Measurements from ENCODE around the gene XRN2.

XRN2 gene

GRCh38 chr20:21437248-21437647 is 134.1 kb downstream of the XRN2 start:
- H3K27me3 ChIP-seq = no peaks in the 10 kb centered on the region
- H3K36me3 ChIP-seq = no peaks in the 10 kb centered on the region
- H4K20me1 ChIP-seq = no peaks in the 10 kb centered on the region
- no peak overlapping the region for H3K4me2 ChIP-seq
- H3K9ac ChIP-seq = no peak overlapping the region
- H3K27ac ChIP-seq = no peak overlapping the region
- TF ChIP-seq Cebpa-rat (IDR thresholded peaks at IDR 0.05) = no peak
- no peak overlapping the region for H3K4me3 ChIP-seq
- H3K4me1 ChIP-seq = no peaks in the 10 kb centered on the region
- H3K9me3 ChIP-seq = no peaks in the 10 kb centered on the region

DNA sequence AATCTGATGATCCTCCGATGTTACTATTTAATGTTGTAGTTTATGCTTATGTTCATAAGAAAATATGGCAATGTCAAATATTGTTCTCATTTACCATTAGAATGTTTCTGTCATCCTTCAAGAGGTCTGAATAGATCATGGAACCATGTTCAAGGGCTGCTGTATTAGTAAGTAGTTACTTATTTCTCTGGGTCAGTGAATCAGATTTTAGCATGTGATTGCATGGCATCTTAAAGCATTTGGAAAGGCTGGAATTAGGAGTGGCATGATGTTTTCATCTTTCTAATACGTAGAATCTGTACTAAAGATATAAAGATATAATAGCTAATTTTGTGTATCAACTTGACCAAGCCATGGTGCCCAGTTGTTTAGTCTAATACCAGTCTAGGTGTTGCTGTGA is 134.7 kb downstream of the XRN2 start:
- H4K20me1 ChIP-seq = no peaks in the 10 kb centered on the region
- no peak for TF ChIP-seq Cebpa-rat (IDR thresholded peaks at IDR 0.05)
- H3K9me3 ChIP-seq = no peaks in the 10 kb centered on the region
- no peaks in the 10 kb centered on the region for H3K27me3 ChIP-seq
- H3K9ac ChIP-seq = no peak overlapping the region
- no peak overlapping the region for H3K4me2 ChIP-seq
- H3K4me3 ChIP-seq = no peak overlapping the region
- no peaks in the 10 kb centered on the region for H3K36me3 ChIP-seq
- H3K4me1 ChIP-seq = no peaks in the 10 kb centered on the region
- H3K27ac ChIP-seq = no peak overlapping the region
